ENCODE results near the gene SUCO.

The SUCO gene

GRCh38 chr1:172547071-172547470 lies 14.1 kb downstream of the SUCO start:
- DNase-seq (ENCODE audit: low read depth, low spot score): no peak
- POLR2A ChIA-PET: interaction anchor here (1.5 kb wide), 1 partner anchor 14 kb away, joined by 5 read pairs; the partner anchor contains the start of gene SUCO
- CTCF ChIA-PET: interaction anchor here (1.0 to 1.8 kb wide), 2 partner anchors 22 to 43 kb away, joined by 3 read pairs; no protein-coding TSS in a partner anchor
- no peak overlapping the region for H3K4me3 ChIP-seq (ENCODE audit: low read depth, low read length)
- TF ChIP-seq CTCF (IDR thresholded peaks at IDR 0.05; ENCODE audit: insufficient read depth, low read length, missing control alignments): no peak

- no peak for TF ChIP-seq CTCF (IDR thresholded peaks at IDR 0.05; ENCODE audit: insufficient read depth, low read length, missing control alignments)
- ChIA-PET CTCF (no interaction called here), POLR2A (no interaction called here)
- DNase-seq (ENCODE audit: low read depth, low spot score): no peak
- H3K4me3 ChIP-seq (ENCODE audit: low read depth, low read length): no peak overlapping the region
These were observed 16.8 kb downstream of the SUCO start for GRCh38 chr1:172549621-172550280.

GRCh38 chr1:172551279-172551678 lies 18.3 kb downstream of the SUCO start:
- no peak overlapping the region for H3K4me3 ChIP-seq (ENCODE audit: low read depth, low read length)
- ChIA-PET CTCF (interaction anchor here (0.6 kb wide), 1 partner anchor 879 kb away, joined by 3 read pairs; no protein-coding TSS in a partner anchor), POLR2A (no interaction called here)
- DNase-seq (ENCODE audit: low read depth, low spot score): no peak
- TF ChIP-seq CTCF (IDR thresholded peaks at IDR 0.05; ENCODE audit: insufficient read depth, low read length, missing control alignments): no peak

GRCh38 chr1:172554915-172555314 lies 22.0 kb downstream of the SUCO start:
- DNase-seq (ENCODE audit: low read depth, low spot score): no peak
- H3K4me3 ChIP-seq (ENCODE audit: low read depth, low read length): no peak overlapping the region
- TF ChIP-seq CTCF (IDR thresholded peaks at IDR 0.05; ENCODE audit: insufficient read depth, low read length, missing control alignments): no peak
- CTCF ChIA-PET: no interaction called here
- POLR2A ChIA-PET: no interaction called here

- POLR2A ChIA-PET: no interaction called here
- H3K4me3 ChIP-seq (ENCODE audit: low read depth, low read length): no peak overlapping the region
- DNase-seq (ENCODE audit: low read depth, low spot score): no peak
- CTCF ChIA-PET: interaction anchor here (2.2 kb wide), 1 partner anchor 13 kb away, joined by 7 read pairs; no protein-coding TSS in a partner anchor
- no peak for TF ChIP-seq CTCF (IDR thresholded peaks at IDR 0.05; ENCODE audit: insufficient read depth, low read length, missing control alignments)
These were observed 23.5 kb downstream of the SUCO start for GRCh38 chr1:172556461-172556860.

- TF ChIP-seq CTCF (IDR thresholded peaks at IDR 0.05; ENCODE audit: insufficient read depth, low read length, missing control alignments): no peak
- no peak for DNase-seq (ENCODE audit: low read depth, low spot score)
- POLR2A ChIA-PET: no interaction called here
- CTCF ChIA-PET: interaction anchor here (2.2 kb wide), 1 partner anchor 14 kb away, joined by 7 read pairs; no protein-coding TSS in a partner anchor
- no peak overlapping the region for H3K4me3 ChIP-seq (ENCODE audit: low read depth, low read length)
These were observed 24.3 kb downstream of the SUCO start for GRCh38 chr1:172557270-172557669.
